Activated naive CD8-positive, alpha-beta T cell treated with anti-CD3 and anti-CD28 coated beads, Interleukin-2, amount 50 U/mL, for 24 hours (primary cell): ENCODE data around the gene TXNRD3.
A peak's percentile ranks its signal among the peaks of the same experiment; 100 is the strongest.

Experiments
- ATAC-seq: fragments of 150-1000 bp; cut with Tn5 transposase; one replicate; pipeline ENCODE4 v1.10.0; 2021
- DNase-seq: peaks from one replicate; pipeline ENCODE4 v3.0.0; 2021
- H3K27ac Mint-ChIP-seq: one replicate; pipeline ENCODE4 v1.8.0; 2021; ENCODE audit warnings: mild to moderate bottlenecking, mixed read lengths
- H3K27me3 Mint-ChIP-seq: one replicate; pipeline ENCODE4 v1.8.0; 2021; ENCODE audit warnings: mixed read lengths
- H3K36me3 Mint-ChIP-seq: one replicate; pipeline ENCODE4 v1.8.0; 2021; ENCODE audit warnings: low read depth, mixed read lengths
- H3K4me1 Mint-ChIP-seq: one replicate; pipeline ENCODE4 v1.8.0; 2021; ENCODE audit warnings: mixed read lengths
- H3K4me3 Mint-ChIP-seq: one replicate; pipeline ENCODE4 v1.8.0; 2021; ENCODE audit warnings: mild to moderate bottlenecking, moderate library complexity, mixed read lengths
- H3K9me3 Mint-ChIP-seq: one replicate; pipeline ENCODE4 v1.8.0; 2021; ENCODE audit warnings: mixed read lengths

Gene TXNRD3

GRCh38 chr3:126679831-126680666 is 25.1 kb upstream of the TXNRD3 start:
- no peak for DNase-seq
- H3K4me1 Mint-ChIP-seq = peaks cover 4% of the 10 kb centered on the region
- H3K27ac Mint-ChIP-seq = no peak overlapping the region
- H3K27me3 Mint-ChIP-seq = peaks cover 7% of the 10 kb centered on the region
- no peak for ATAC-seq
- no peak overlapping the region for H3K4me3 Mint-ChIP-seq
- no peaks in the 10 kb centered on the region for H3K9me3 Mint-ChIP-seq
- H3K36me3 Mint-ChIP-seq = no peaks in the 10 kb centered on the region

- Mint-ChIP-seq H3K4me3 (peak overlapping the region; percentile 47), H3K9me3 (peaks cover 6% of the 10 kb centered on the region), H3K27ac (no peak overlapping the region), H3K4me1 (peaks cover 4% of the 10 kb centered on the region), H3K27me3 (peaks cover 7% of the 10 kb centered on the region), H3K36me3 (no peaks in the 10 kb centered on the region)
- DNase-seq (peak; percentile 86), ATAC-seq (peak; percentile 82)
Measured at GRCh38 chr3:126679318-126679751, 24.4 kb upstream of the TXNRD3 start.

GRCh38 chr3:126678693-126679317 is 23.9 kb upstream of the TXNRD3 start:
- peak overlapping the region; percentile 47 for H3K4me3 Mint-ChIP-seq
- no peaks in the 10 kb centered on the region for H3K36me3 Mint-ChIP-seq
- no peak for ATAC-seq
- H3K4me1 Mint-ChIP-seq = peaks cover 4% of the 10 kb centered on the region
- H3K9me3 Mint-ChIP-seq = peaks cover 6% of the 10 kb centered on the region
- DNase-seq = no peak
- peaks cover 7% of the 10 kb centered on the region for H3K27me3 Mint-ChIP-seq
- H3K27ac Mint-ChIP-seq = no peak overlapping the region

- no peak for DNase-seq
- H3K4me3 Mint-ChIP-seq = no peak overlapping the region
- H3K4me1 Mint-ChIP-seq = peaks cover 4% of the 10 kb centered on the region
- H3K9me3 Mint-ChIP-seq = peaks cover 6% of the 10 kb centered on the region
- H3K27ac Mint-ChIP-seq = no peak overlapping the region
- H3K27me3 Mint-ChIP-seq = peaks cover 7% of the 10 kb centered on the region
- ATAC-seq = no peak
- no peaks in the 10 kb centered on the region for H3K36me3 Mint-ChIP-seq
Measured at GRCh38 chr3:126677862-126678503, 23.1 kb upstream of the TXNRD3 start.

GRCh38 chr3:126676919-126677705 is 22.2 kb upstream of the TXNRD3 start:
- no peak overlapping the region for H3K27ac Mint-ChIP-seq
- peaks cover 7% of the 10 kb centered on the region for H3K27me3 Mint-ChIP-seq
- DNase-seq (no peak), ATAC-seq (no peak)
- H3K4me3 Mint-ChIP-seq = no peak overlapping the region
- H3K9me3 Mint-ChIP-seq = peaks cover 6% of the 10 kb centered on the region
- H3K4me1 Mint-ChIP-seq = peaks cover 4% of the 10 kb centered on the region
- no peaks in the 10 kb centered on the region for H3K36me3 Mint-ChIP-seq

- Mint-ChIP-seq H3K4me1 (no peaks in the 10 kb centered on the region), H3K27ac (no peak overlapping the region)
Measured at GRCh38 chr3:126672741-126673140, 17.8 kb upstream of the TXNRD3 start.

GRCh38 chr3:126672340-126672739 is 17.4 kb upstream of the TXNRD3 start:
- Mint-ChIP-seq H3K4me3 (no peak overlapping the region), H3K4me1 (no peaks in the 10 kb centered on the region)
- ATAC-seq = no peak

More at GRCh38 chr3:126672741-126673140, 17.8 kb upstream of the TXNRD3 start:
- Mint-ChIP-seq H3K36me3 (peaks cover 2% of the 10 kb centered on the region), H3K27me3 (peaks cover 1% of the 10 kb centered on the region), H3K4me3 (no peak overlapping the region), H3K9me3 (peaks cover 15% of the 10 kb centered on the region)
- DNase-seq = no peak
- ATAC-seq = no peak

GRCh38 chr3:126671521-126671920 is 16.6 kb upstream of the TXNRD3 start:
- H3K4me1 Mint-ChIP-seq = no peaks in the 10 kb centered on the region
- H3K4me3 Mint-ChIP-seq = no peak overlapping the region
- peaks cover 2% of the 10 kb centered on the region for H3K36me3 Mint-ChIP-seq
- no peak overlapping the region for H3K27ac Mint-ChIP-seq
- peaks cover 1% of the 10 kb centered on the region for H3K27me3 Mint-ChIP-seq
- H3K9me3 Mint-ChIP-seq = peaks cover 15% of the 10 kb centered on the region
- ATAC-seq = peak; percentile 43
- no peak for DNase-seq

More at GRCh38 chr3:126672340-126672739, 17.4 kb upstream of the TXNRD3 start:
- no peak for DNase-seq
- H3K36me3 Mint-ChIP-seq = peaks cover 2% of the 10 kb centered on the region
- H3K9me3 Mint-ChIP-seq = peaks cover 15% of the 10 kb centered on the region
- H3K27me3 Mint-ChIP-seq = peaks cover 1% of the 10 kb centered on the region
- no peak overlapping the region for H3K27ac Mint-ChIP-seq

GRCh38 chr3:126668450-126669401 is 13.8 kb upstream of the TXNRD3 start:
- Mint-ChIP-seq H3K4me3 (no peak overlapping the region), H3K27me3 (no peaks in the 10 kb centered on the region), H3K4me1 (no peaks in the 10 kb centered on the region), H3K36me3 (peaks cover 2% of the 10 kb centered on the region), H3K27ac (no peak overlapping the region), H3K9me3 (peaks cover 9% of the 10 kb centered on the region)
- no peak for DNase-seq
- ATAC-seq = no peak

GRCh38 chr3:126667631-126668449 is 12.9 kb upstream of the TXNRD3 start:
- Mint-ChIP-seq H3K27ac (no peak overlapping the region), H3K27me3 (no peaks in the 10 kb centered on the region), H3K4me3 (no peak overlapping the region), H3K4me1 (no peaks in the 10 kb centered on the region), H3K36me3 (peaks cover 2% of the 10 kb centered on the region), H3K9me3 (peaks cover 9% of the 10 kb centered on the region)
- DNase-seq (no peak), ATAC-seq (no peak)

GRCh38 chr3:126666658-126667528 is 12.0 kb upstream of the TXNRD3 start:
- H3K27me3 Mint-ChIP-seq = no peaks in the 10 kb centered on the region
- ATAC-seq = no peak
- H3K4me1 Mint-ChIP-seq = no peaks in the 10 kb centered on the region
- no peak overlapping the region for H3K4me3 Mint-ChIP-seq
- peaks cover 9% of the 10 kb centered on the region for H3K9me3 Mint-ChIP-seq
- DNase-seq = no peak
- H3K36me3 Mint-ChIP-seq = peaks cover 2% of the 10 kb centered on the region
- H3K27ac Mint-ChIP-seq = no peak overlapping the region
